ENCODE results near the gene TMEM255B.

- TF ChIP-seq SMC3 (conservative IDR thresholded peaks at IDR 0.05; ENCODE audit: insufficient read depth, low read depth, low read length) (no peak), NFIX (CRISPR knock-in tag; IDR thresholded peaks at IDR 0.05; ENCODE audit: low read depth) (no peak), TBL1XR1 (IDR thresholded peaks at IDR 0.05; ENCODE audit: low read length in 2 of 2) (no peak), CTCF (IDR thresholded peaks at IDR 0.05 in 2 of 3, conservative IDR thresholded peaks at IDR 0.05 in 1 of 3; ENCODE audit: insufficient read depth in 2 of 3, low read depth in 1 of 3, low read length in 3 of 3) (no peak), ATF2 (CRISPR knock-in tag; IDR thresholded peaks at IDR 0.05) (no peak), SRF (CRISPR knock-in tag; IDR thresholded peaks at IDR 0.05) (no peak), GABPA (tag; conservative IDR thresholded peaks at IDR 0.05; ENCODE audit: low read depth) (no peak), POLR2AphosphoS5 (IDR thresholded peaks at IDR 0.05; ENCODE audit: control insufficient read depth, insufficient read depth, low read depth, low read length) (no peak), EZH2 (IDR thresholded peaks at IDR 0.05; ENCODE audit: borderline replicate concordance, low read depth, low read length) (no peak), BDP1 (IDR thresholded peaks at IDR 0.05; ENCODE audit: insufficient read depth, insufficient read length) (no peak), ZNF408 (CRISPR knock-in tag; IDR thresholded peaks at IDR 0.05; ENCODE audit: low read depth) (no peak), REST (IDR thresholded peaks at IDR 0.05; ENCODE audit: borderline replicate concordance) (no peak), REST (CRISPR knock-in tag; IDR thresholded peaks at IDR 0.05; ENCODE audit: low read depth) (no peak)
These were observed 27.5 kb upstream of the TMEM255B start for GRCh38 chr13:113731192-113732175.
